MV-4-11 (cell line): ENCODE results near the gene DAPK2.
A peak's percentile ranks its signal among the peaks of the same experiment; 100 is the strongest.

Source experiments
- DNase-seq: peaks from one replicate; lab custom pipeline; 2025; lab: John Stamatoyannopoulos, UW

The DAPK2 gene

GRCh38 chr15:64024172-64025050 lies 21.9 kb downstream of the DAPK2 start:
- DNase-seq, result peak; percentile 79

- DNase-seq, result no peak
These were observed 23.1 kb downstream of the DAPK2 start for GRCh38 chr15:64023220-64023619.

- no peak for DNase-seq
These were observed 23.7 kb downstream of the DAPK2 start for GRCh38 chr15:64022571-64022970.

GRCh38 chr15:64019764-64020163 lies 26.5 kb downstream of the DAPK2 start:
- no peak for DNase-seq

- DNase-seq, result peak; percentile 20
These were observed 28.6 kb downstream of the DAPK2 start for GRCh38 chr15:64017591-64018163.

- no peak for DNase-seq
These were observed 29.1 kb downstream of the DAPK2 start for GRCh38 chr15:64017082-64017588.

- no peak for DNase-seq
These were observed 30.0 kb downstream of the DAPK2 start for GRCh38 chr15:64016257-64016656.

- no peak for DNase-seq
These were observed 31.3 kb downstream of the DAPK2 start for GRCh38 chr15:64014995-64015394.

GRCh38 chr15:64013179-64014062 lies 32.9 kb downstream of the DAPK2 start:
- DNase-seq, result no peak

- no peak for DNase-seq
These were observed 34.5 kb downstream of the DAPK2 start for GRCh38 chr15:64011736-64012135.

GRCh38 chr15:64010719-64011118 lies 35.6 kb downstream of the DAPK2 start:
- DNase-seq, result peak; percentile 95

GRCh38 chr15:64009798-64010261 lies 36.5 kb downstream of the DAPK2 start:
- DNase-seq, result no peak

GRCh38 chr15:64009241-64009640 lies 37.0 kb downstream of the DAPK2 start:
- DNase-seq, result no peak

GRCh38 chr15:64008177-64008576 lies 38.1 kb downstream of the DAPK2 start:
- DNase-seq, result no peak

GRCh38 chr15:64006642-64007041 lies 39.6 kb downstream of the DAPK2 start:
- no peak for DNase-seq

- no peak for DNase-seq
These were observed 41.7 kb downstream of the DAPK2 start for GRCh38 chr15:64004587-64004986.

GRCh38 chr15:64004056-64004455 lies 42.2 kb downstream of the DAPK2 start:
- no peak for DNase-seq

- no peak for DNase-seq
These were observed 43.1 kb downstream of the DAPK2 start for GRCh38 chr15:64003182-64003581.

- peak; percentile 75 for DNase-seq
These were observed 45.1 kb downstream of the DAPK2 start for GRCh38 chr15:64001148-64001547.

- DNase-seq, result peak; percentile 9
These were observed 45.9 kb downstream of the DAPK2 start for GRCh38 chr15:64000183-64000951.

GRCh38 chr15:63999177-63999576 lies 47.1 kb downstream of the DAPK2 start:
- DNase-seq, result peak; percentile 55
